Measurements from ENCODE around the gene ADAMTS14.

ADAMTS14 gene

DNA sequence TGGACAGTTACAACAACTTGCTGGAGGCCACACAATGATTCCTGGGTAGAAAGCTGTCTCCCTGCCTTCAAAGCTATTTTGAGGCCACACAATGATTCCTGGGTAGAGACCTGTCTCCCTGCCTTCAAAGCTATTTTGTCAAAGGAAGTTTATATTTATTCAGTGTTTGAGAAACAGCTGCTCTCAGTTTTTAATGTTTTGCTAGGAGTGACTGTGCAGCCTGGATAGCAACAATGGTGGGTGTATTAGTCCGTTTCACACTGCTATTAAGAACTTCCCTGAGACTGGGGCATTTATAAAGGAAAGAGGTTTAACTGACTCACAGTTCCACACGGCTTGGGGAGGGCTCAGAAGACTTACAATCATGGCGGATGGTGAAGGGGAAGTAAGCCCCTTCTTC lies 139.6 kb downstream of the ADAMTS14 start:
- no peak for DNase-seq

All from hypothalamus (tissue), 51 donors.